GM18520 (cell line): ENCODE results near the gene IL36G.

Experiments used
- ATAC-seq: cut with Tn5 transposase; IDR thresholded peaks from one replicate; pipeline ENCODE4 v1.9.1; 2021; ENCODE audit not compliant: unreplicated experiment

IL36G gene

DNA sequence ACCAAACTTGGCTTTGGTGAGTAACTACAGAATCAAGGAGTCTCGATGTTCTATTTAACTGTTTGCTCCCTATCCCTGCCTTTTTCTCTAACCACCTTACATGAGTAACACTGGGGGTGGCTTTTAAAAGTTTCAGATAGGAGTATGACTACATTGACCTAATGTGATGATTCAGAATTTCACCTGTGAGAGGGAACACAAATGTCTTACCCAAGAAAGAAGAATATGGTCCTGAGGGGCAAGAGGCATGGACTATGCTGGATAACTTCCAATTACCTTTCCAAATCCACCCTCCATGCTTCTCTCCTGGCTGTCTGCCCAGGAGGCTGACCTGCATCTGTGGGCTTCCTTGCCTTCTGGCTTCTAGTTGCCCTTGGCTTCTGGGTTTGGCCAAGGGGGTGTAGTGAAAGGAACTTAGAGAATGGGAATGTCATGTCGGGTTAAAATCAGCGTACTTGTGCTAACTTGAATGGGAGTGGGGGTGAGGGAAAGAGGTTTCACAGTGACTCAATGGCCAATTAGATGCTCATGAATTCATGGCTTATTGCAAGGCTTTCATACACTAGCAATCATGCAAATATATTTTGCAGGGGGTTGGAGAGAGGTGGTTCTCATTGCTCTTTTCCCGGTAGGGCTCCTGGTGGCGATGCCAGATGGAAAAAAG lies 5.3 kb upstream of the IL36G start:
- ATAC-seq = no peak

DNA sequence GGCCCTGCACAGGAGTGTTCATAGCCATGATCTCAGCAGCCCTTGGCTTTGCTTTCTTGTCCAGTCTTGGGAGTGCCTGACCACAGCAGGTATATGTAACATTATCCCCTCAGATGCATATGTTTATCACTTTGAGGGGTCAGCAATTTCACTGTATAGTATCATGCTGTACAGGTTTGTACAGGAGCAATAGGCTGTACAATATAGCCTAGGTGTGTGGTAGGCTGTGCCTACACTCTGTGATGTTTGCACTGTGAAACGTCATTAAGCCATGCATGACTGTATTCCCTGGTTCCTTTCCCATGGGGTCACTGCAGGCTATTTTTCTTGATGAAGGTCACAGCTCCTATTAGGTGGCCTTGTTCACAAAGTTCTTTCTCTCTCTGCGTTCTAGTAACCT lies 4.7 kb upstream of the IL36G start:
- no peak for ATAC-seq

DNA sequence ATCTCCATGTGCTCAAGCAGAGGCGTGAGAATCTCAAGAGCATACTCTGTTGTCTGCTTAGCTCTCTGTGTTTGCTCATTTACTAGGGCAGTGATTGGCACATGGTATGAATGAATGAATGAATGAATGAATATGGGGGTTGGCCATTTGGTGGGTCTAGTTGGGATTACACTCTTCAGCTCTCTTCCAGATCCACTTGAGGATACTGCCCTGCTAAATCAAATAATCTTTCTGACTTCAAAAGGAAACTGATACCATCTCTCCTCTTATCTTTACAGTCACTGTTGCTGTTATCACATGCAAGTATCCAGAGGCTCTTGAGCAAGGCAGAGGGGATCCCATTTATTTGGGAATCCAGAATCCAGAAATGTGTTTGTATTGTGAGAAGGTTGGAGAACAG lies 1.9 kb downstream of the IL36G start:
- ATAC-seq = no peak

DNA sequence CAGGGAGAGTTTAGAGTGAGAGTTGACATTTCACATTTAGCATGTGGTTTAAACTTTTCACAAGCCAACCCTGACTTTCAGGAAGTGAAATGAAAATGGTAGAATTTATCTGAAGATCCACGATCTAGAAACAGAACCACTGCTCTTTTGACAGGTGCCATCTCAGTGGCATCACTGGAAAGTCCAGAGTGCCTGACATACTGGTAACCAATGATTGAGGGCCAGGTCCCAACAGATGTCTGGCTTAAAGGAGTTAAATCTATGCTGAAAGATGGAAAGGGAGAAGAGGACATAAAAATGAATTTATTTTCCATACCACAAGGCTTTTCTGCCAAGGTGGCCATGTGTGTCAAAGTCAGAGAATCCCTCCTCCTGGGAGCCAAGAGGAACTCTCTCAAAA lies 2.7 kb downstream of the IL36G start:
- ATAC-seq = no peak

DNA sequence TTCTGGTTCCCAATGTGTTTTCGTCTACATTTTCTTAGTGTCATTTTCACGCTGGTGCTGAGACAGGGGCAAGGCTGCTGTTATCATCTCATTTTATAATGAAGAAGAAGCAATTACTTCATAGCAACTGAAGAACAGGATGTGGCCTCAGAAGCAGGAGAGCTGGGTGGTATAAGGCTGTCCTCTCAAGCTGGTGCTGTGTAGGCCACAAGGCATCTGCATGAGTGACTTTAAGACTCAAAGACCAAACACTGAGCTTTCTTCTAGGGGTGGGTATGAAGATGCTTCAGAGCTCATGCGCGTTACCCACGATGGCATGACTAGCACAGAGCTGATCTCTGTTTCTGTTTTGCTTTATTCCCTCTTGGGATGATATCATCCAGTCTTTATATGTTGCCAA lies 7.3 kb downstream of the IL36G start:
- no peak for ATAC-seq

DNA sequence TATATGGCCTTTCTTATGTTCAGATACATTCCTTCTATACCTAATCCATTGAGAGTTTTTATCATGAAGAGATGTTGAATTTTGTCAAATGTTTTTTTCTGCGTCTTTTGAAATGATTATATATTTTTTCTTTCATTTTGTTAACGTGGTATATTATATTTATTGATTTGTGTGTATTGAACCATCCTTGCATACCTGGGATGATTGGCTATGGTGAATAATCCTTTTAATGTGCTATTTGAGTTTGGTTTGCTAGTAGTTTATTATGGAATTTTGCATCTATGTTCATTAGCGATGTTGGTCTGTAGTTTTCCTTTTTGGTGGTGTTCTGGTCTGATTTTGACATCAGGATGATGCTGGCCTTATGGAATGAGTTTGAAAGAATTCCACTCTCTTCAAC lies 11.8 kb downstream of the IL36G start:
- ATAC-seq = no peak

DNA sequence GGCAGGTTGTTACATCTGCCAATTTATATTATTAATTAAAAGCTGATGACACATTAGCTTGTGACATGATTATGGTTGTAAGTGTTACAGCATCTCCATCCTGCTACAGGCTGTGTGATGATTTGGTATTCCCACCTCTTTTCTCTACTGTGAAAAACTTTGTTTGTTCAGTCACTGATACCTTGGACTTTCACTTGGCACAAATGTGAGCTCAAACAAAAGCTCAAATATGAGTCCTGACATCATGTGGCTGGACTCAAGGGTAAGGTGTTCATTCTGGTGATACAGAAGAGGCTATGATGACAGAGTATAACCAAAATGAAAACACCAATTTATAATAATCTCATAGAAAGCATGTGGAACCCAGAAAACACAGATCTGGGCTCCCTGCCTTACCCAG lies 16.0 kb downstream of the IL36G start:
- ATAC-seq = no peak

DNA sequence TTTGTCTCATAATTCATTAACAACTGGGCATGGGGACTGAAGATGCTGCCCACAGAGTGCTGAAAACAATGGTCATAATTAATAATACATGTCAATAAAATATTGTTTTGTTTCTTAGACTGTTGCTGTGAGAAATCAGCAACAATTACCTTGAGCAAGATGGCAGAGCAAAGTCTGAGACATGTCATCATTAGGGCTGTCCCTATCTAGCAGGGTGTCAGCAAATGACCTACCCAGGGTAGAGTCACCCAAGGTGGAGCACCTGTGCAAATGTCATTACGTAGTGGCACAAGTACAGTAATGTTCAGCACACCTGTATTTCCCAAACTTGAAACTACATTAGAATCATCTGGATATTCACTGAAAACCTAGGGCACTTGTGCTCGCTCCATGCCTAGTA lies 16.8 kb downstream of the IL36G start:
- no peak for ATAC-seq

DNA sequence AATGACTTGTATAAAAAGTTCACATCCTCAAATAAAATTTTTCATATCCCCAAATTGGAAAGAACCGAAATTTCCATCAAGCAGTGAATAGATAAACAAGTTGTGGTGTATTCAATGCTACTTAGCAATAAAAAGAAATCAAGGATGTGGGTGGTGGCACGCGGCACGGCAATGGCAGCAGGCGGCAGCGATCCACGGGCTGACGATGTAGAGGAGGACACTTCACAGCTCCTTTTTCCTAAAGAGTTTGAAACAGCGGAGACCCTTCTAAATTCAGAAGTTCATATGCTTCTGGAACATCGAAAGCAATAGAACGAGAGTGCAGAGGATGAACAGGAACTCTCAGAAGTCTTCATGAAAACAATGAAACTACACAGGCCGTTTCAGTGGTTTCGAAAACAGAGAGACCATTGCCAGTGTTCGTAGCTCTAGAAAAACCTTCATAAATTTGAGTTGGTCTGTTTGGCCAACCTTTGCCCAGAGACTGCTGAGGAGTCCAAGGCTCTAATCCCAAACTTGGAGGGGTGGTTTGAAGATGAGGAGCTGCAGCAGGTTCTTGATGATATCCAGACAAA lies 17.6 kb downstream of the IL36G start:
- ATAC-seq = no peak

DNA sequence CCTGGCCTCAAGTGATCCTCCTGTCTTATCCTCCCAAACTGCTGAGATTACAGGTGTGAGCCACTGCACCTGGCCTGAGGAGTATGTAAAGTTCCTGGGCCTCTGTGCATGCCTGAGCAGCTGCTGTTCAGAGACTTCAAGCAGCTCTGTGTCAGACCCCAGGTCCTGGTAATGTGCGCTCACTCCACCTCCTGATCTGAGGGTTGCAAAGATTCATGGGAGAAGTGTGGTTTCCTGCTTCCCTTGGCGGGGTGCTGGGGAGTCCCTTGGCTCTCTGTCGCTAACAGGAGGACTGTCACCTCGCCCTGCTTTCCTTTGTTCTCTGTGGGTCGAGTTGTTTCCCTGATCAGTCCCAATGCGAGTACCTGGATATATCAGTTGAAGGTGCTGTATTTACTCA lies 18.8 kb downstream of the IL36G start:
- ATAC-seq = no peak

DNA sequence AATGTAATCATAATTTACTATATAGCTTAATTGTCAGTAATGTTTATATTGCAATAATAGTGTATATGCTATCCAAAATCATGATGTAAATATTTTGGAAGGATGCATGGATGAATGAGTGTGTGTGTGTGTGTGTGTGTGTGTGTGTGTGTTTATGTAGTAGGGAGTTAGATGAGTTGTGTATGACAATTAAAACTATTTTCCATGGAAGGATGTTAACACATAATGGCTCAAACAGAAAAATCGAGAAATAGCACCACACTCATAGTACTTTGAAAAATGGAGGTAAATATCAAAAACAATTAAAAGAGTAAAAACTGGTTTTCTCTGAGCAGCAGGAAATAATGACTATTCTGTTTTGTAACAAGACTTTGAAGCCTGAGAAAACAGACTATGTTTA lies 19.3 kb downstream of the IL36G start:
- no peak for ATAC-seq

DNA sequence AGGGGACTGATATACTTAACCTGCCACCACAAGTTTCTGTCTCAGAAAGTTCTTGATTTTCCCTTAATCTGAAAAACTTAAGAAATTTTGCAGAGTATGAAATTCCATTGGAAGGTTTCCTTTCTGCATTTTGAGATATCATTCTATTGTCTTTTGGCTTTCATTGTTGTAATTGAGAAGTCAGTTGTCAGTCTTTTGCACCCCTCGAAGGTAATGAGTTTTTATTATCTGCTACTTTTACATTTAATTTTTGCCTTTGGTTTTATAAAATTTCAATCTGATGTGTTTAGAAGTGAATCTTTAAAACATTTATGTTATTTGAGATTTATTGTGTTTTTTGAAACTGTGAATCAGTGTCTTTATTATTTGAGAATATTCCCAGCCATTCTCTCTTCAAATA lies 22.6 kb downstream of the IL36G start:
- ATAC-seq = no peak

DNA sequence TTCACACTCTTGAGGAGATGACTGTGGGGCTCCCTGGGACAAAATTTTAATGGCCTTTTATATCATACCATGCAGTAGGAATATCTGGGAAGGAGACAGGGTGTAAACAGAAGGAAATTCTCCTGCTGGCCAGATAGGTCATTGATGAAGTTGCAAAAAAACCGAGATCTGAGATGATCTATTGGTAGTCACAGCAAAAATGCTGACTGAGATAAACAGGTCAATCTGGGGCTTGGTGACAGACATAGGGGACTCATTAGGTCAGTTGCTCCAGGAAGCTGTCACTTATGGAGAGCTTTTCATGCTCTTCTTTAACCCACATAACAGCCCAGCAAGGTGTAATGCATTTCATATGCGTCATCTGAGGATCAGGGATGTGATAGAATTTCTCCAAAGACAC lies 24.9 kb downstream of the IL36G start:
- ATAC-seq = no peak

DNA sequence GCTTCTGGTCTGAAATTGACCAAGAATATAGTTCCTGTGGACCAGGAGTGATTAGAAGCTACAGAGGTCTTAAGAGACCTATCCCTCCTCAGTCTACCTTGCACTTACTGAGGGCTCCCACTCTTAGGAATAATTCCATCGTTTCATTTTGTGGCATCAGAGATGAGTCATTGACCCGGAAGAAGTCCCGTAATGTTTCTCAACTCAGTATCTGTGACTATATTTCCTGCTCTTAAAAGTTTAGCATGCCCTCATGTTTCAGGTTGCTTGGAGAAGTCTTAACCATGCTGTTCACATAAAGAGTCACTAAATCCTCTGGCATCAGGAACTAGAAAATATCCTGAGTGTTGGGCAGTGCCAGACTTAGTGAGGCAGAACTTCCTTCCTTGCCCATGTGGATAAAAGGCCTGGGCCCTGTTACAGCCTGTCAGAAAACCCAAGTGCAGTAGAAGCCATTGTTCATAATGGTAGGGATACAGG lies 27.3 kb downstream of the IL36G start, which contains the start of gene IL36A:
Gene IL36A (plus strand): TSS at position 430 of the 480 bp plus-strand sequence. CDS start 413 bp downstream, outside the sequence.
- ATAC-seq = no peak

DNA sequence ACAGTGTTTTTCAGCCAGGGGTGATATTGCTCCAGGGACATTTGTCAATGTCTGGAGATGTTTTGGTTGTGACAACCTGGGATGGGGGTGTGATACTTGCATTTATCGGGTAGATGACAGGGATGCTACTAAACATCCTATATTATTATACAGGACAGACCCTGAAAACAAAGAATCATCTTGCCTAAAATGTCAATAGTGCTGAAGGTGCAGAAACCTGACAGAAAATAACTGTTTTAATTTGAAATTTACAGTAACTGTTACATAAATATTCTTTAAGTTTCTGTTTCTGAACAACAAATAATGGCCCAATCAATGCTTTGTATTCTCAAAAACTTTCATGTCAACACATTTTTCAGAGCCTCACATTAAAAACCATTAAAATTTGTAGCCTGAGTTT lies 29.4 kb downstream of the IL36G start:
- no peak for ATAC-seq

DNA sequence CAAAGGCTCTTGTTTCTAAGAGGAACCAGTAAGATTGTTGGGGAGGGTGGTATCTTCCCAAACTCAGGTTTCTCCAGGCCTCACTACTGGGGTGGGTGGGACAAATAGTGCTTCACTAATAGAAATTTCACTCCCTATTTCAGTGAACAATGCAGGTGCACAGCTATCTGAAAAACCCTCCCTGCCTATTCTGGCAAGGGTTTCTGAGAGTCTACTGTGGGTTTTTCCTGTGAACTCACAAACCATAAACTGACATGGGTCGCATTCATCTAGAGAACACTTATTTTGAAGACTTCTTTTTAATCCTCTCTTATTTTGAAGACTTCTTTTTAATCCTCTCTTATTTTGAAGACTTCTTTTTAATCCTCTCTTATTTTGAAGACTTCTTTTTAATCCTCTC lies 31.8 kb downstream of the IL36G start:
- no peak for ATAC-seq

DNA sequence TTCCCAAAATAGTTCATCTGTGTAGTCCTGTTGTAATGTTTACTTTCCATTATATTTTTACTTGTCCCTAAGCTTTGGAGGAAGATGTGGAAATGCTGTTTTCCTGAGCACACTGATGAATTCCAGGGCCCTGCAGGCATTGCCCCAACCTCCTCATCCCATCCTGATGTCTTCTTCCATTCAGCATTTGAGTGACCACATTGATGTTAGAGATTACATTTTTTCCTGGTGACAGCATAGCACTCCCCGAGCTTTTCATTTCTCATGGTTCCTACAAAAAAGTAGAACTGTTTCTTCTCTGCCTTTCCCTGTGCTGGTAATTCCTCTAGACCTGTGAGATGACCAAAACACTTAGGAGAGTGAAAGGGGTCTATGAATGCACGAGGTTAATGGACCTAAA lies 32.3 kb downstream of the IL36G start:
- ATAC-seq = no peak

DNA sequence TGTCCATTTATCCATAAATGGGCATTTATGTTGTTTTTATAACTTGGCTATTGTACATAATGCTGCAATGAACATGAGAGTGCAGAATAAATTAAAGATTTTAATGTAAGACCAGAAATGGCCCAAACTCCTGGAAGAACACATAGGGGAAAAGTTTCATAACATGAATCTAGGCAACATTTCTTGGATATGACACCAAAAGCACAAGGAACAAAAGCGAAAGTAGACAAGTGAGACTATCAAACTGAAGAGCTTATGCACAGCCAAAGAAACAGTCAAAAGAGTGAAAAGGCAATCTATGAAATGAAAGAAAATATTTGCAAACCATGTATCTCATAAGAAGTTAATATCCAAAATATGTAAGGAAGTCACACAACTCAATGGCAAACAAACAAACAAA lies 33.3 kb downstream of the IL36G start:
- ATAC-seq = no peak

DNA sequence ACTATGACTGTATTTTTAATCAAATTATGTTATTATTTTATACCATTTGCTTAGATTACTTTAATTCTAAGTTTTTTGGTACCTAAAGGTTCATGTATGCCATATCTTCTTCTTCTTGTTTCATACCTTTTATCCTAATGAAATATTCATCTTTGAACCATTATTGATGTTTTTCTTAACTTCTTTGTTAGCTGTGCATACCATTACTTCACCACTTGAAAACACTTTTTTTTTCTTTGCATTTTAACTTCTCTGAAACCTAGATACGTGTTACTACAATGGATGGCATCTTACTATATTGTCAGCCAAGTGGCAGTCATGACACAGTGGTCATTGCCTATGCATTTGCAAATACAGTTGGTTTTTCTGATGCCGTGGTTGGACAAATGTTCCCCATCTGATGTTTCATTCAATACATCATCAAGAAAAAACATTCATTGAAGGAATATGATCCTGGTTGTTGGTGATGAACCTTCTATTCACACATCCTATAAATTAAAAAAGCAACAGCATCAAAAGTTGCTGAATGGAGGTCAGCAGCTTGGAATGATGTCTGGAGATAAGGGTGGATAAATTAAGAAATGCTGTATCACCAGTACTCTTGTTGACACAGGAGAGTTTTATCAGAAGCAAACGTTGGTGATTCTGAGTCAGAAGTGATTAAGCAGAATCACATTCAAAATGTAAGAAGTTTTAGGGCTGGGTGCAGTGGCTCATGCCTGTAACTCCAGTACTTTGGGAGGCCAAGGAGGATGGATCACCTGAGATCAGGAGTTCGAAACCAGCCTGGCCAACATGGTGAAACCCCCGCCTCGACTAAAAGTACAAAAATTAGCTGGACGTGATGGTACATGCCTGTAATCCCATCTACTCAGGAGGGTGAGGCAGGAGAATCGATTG lies 34.9 kb downstream of the IL36G start:
- ATAC-seq = no peak

DNA sequence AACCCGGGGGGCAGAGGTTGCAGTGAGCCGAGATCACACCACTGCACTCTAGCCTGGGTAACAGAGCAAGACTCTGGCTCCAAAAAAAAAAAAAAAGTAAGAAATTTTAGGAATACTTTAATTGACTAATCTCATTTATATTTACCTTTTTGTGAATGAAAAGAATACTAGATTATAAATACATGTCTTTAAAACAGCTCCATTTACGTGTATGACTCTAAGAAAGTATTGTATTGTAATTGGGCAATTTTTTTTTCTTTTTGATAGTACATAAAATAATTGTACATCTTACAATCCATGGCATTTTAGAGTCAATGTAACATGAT lies 35.5 kb downstream of the IL36G start:
- ATAC-seq = no peak

DNA sequence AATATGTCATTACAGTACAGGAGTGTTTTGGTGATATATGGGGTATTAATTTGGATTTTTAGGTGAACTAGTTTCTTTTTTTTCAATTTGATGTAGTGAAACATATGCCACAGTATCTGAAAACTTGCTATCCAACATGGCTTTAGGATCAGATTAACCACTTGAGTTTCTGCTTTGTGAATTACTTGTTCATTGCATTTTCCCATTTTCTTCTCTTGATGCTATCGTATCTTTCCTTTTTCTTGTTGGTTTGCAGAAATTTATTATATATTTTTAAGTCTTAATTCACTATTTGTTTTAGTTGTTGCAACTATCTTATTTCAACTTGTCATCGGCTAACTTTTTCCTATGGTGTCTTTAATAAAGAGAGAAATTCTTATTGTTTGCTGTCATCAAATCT lies 36.3 kb downstream of the IL36G start:
- no peak for ATAC-seq

DNA sequence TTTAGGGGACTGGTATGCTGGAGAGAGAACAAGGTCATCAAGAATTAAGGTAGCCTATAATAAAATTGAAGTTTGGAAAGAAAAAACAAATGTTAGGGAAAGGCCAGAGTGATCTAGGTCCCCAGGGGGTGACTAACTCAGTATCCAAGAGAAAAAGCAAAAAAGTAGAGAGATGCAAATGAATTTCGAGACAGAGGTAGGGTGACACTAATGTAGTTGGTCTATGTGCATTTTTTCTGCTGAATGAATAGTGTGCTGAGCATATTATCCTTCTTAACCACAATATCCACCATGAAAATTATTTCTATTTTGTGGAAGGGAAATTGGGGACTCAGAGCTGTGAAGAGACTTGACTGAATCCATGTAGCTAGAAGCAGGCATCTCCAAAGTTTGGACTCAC lies 37.2 kb downstream of the IL36G start:
- no peak for ATAC-seq
